ENCODE results near the gene AUTS2. TPM values are rescaled to one million over a fixed set of nuclear protein-coding genes. Genes with fewer than 3 reads are reported as not detected.

AUTS2 gene
- total and polyA plus RNA-seq, 2 of the 8 experiments (the other 6 are each of a cell fraction or from before 2014, with no cell fraction given): 25.9 to 101 TPM

GRCh38 chr7:69967689-69968450, 369.6 kb downstream of the AUTS2 start:
- ChIA-PET CTCF (ENCODE audit: partially characterized antibody) (interaction anchor here (0.6 kb wide), 1 partner anchor 525 kb away, joined by 3 read pairs; no protein-coding TSS in a partner anchor), POLR2A (ENCODE audit: partially characterized antibody) (no interaction called here)
- no peak overlapping the region for H2BK5ac ChIP-seq (ENCODE audit: low read depth, low read length)
- H4K5ac ChIP-seq (ENCODE audit: insufficient read length, low read depth, low read length): no peak overlapping the region
- H3K79me2 ChIP-seq (ENCODE audit: control insufficient read depth in 1 of 2, insufficient read depth in 2 of 2, low read length in 2 of 2): no peaks in the 10 kb centered on the region
- H3K23ac ChIP-seq (ENCODE audit: insufficient read length): no peak overlapping the region
- H3K9ac ChIP-seq (replicated peaks in 1 of 4; ENCODE audit: extremely low read depth in 1 of 4, low read depth in 3 of 4, low read length in 3 of 4): no peak overlapping the region
- no peak overlapping the region for H2BK20ac ChIP-seq (ENCODE audit: low read length)
- H2BK15ac ChIP-seq (ENCODE audit: low read length): no peak overlapping the region
- no peak overlapping the region for H3K4ac ChIP-seq (replicated peaks; ENCODE audit: insufficient read length, low read depth, low read length)
- no peaks in the 10 kb centered on the region for H3K23me2 ChIP-seq (ENCODE audit: low read depth, low read length)
- H4K8ac ChIP-seq (ENCODE audit: extremely low read depth, insufficient read depth, low read length): no peak overlapping the region
- FAIRE-seq (peak; percentile 52), DNase-seq (ENCODE audit: low read depth in 1 of 2, low spot score in 2 of 2) (no peak)
- no peaks in the 10 kb centered on the region for H3K9me3 ChIP-seq (ENCODE audit: insufficient read depth in 2 of 2, low read depth in 1 of 2, low read length in 1 of 2)
- H2BK12ac ChIP-seq (ENCODE audit: low read depth, low read length): no peak overlapping the region
- no peak overlapping the region for H3K14ac ChIP-seq (ENCODE audit: insufficient read length)
- 50% methylated on average over 3 of the region's 3 CpGs; no CpG with 5 or more reads in 1 of the 2 experiments for WGBS, 2 experiments (ENCODE audit: extremely low coverage in 1 of 2, insufficient coverage in 1 of 2, insufficient read length in 1 of 2, insufficient replicate concordance in 2 of 2, low coverage in 1 of 2, low lambda C conversion rate in 2 of 2, missing lambda C conversion rate in 1 of 2)
- H3K4me1 ChIP-seq (replicated peaks in 1 of 4; ENCODE audit: control insufficient read depth in 3 of 4, insufficient read depth in 4 of 4, low read length in 3 of 4): peaks cover 0 to 9% (median 4%) of the 10 kb centered on the region in 4 experiments; a peak in 3 of 7 replicates
- no peaks in the 10 kb centered on the region for H3K79me1 ChIP-seq (ENCODE audit: low read depth, low read length)
- no peak overlapping the region for H2AK5ac ChIP-seq (ENCODE audit: low read depth, low read length)
- H3K4me3 ChIP-seq (ENCODE audit: extremely low read depth in 1 of 4, insufficient read depth in 2 of 4, low read depth in 3 of 4, low read length in 4 of 4): peak overlapping the region in 1 of 4 experiments; percentile 4; a peak in 1 of 8 replicates
- no peak overlapping the region for H4K91ac ChIP-seq (replicated peaks; ENCODE audit: insufficient read length, low read length)
- no peak overlapping the region for H2AFZ ChIP-seq (ENCODE audit: low read length)
- no peaks in the 10 kb centered on the region for H4K20me1 ChIP-seq (replicated peaks in 1 of 2; ENCODE audit: control insufficient read depth in 1 of 2, insufficient read depth in 2 of 2, low read length in 2 of 2)
- no peak overlapping the region for H3K18ac ChIP-seq (ENCODE audit: extremely low read depth, low read length)
- no peak overlapping the region for H2BK120ac ChIP-seq (replicated peaks; ENCODE audit: low read depth, low read length)
- H3K4me2 ChIP-seq (ENCODE audit: insufficient read depth in 1 of 2, low read depth in 2 of 2, low read length in 2 of 2): peak overlapping the region; percentile 37 to 44; a peak in 3 of 4 replicates
- no peaks in the 10 kb centered on the region for H3K36me3 ChIP-seq (ENCODE audit: control insufficient read depth in 2 of 4, insufficient read depth in 4 of 4, low read length in 3 of 4)
- no peak overlapping the region for H3K27ac ChIP-seq (ENCODE audit: low read depth, low read length)
- H3K56ac ChIP-seq (replicated peaks; ENCODE audit: insufficient read length, low read depth, low read length): no peak overlapping the region
- H3K27me3 ChIP-seq (replicated peaks in 1 of 4; ENCODE audit: control insufficient read depth in 3 of 4, extremely low read depth in 1 of 4, insufficient read depth in 3 of 4, low read length in 3 of 4): no peaks in the 10 kb centered on the region; a peak in 1 of 7 replicates
- no peak for TF ChIP-seq MAFK (IDR thresholded peaks at IDR 0.05; ENCODE audit: low read depth, low read length)
- no peak for TF ChIP-seq CEBPB (IDR thresholded peaks at IDR 0.05; ENCODE audit: low read depth, low read length)
- no peak for TF ChIP-seq TAF1 (IDR thresholded peaks at IDR 0.05; ENCODE audit: low read depth, low read length)
- TF ChIP-seq RAD21 (IDR thresholded peaks at IDR 0.05 in 1 of 2, conservative IDR thresholded peaks at IDR 0.05 in 1 of 2; ENCODE audit: low read depth in 2 of 2, low read length in 2 of 2): no peak
- TF ChIP-seq EP300 (IDR thresholded peaks at IDR 0.05; ENCODE audit: borderline replicate concordance in 1 of 2, low read depth in 2 of 2, low read length in 2 of 2): no peak
- TF ChIP-seq TBP (IDR thresholded peaks at IDR 0.05; ENCODE audit: low read depth, low read length): no peak
- no peak for TF ChIP-seq POLR2A (IDR thresholded peaks at IDR 0.05; ENCODE audit: control extremely low read depth in 1 of 2, low read depth in 2 of 2, low read length in 2 of 2)
- no peak for TF ChIP-seq SAP30 (IDR thresholded peaks at IDR 0.05; ENCODE audit: insufficient read depth, insufficient replicate concordance, low read length)
- TF ChIP-seq CHD2 (IDR thresholded peaks at IDR 0.05; ENCODE audit: low read length): no peak
- no peak for TF ChIP-seq SIX5 (IDR thresholded peaks at IDR 0.05; ENCODE audit: low read depth, low read length)
- TF ChIP-seq POU5F1 (IDR thresholded peaks at IDR 0.05; ENCODE audit: low read depth, low read length): no peak
- no peak for TF ChIP-seq ASH2L (IDR thresholded peaks at IDR 0.05; ENCODE audit: low read length)
- no peak for TF ChIP-seq POLR2AphosphoS5 (IDR thresholded peaks at IDR 0.05; ENCODE audit: low read depth, low read length)
- no peak for TF ChIP-seq TAF7 (optimal IDR thresholded peaks at IDR 0.05; ENCODE audit: borderline replicate concordance, low read depth, low read length)
